Measurements from ENCODE around the gene TRIM72. TPM values are rescaled to one million over a fixed set of nuclear protein-coding genes. Genes with fewer than 3 reads are reported as not detected.
A peak's percentile ranks its signal among the peaks of the same experiment; 100 is the strongest.

The TRIM72 gene
- total and polyA plus RNA-seq, 9 of the 15 experiments (the other 6 are each of a cell fraction or from before 2014, with no cell fraction given) = under 0.01 TPM; not detected in 8

GRCh38 chr16:31243734-31244670 is 30.1 kb downstream of the TRIM72 start (continued):
- TF ChIP-seq PREB (CRISPR knock-in tag; IDR thresholded peaks at IDR 0.05) (no peak), CXXC5 (CRISPR knock-in tag; IDR thresholded peaks at IDR 0.05) (peak; percentile 44; the same call in 1 of the 2 replicates), REST (IDR thresholded peaks at IDR 0.05; ENCODE audit: borderline replicate concordance) (peak; percentile 21; the same call in 1 of the 2 replicates), REST (CRISPR knock-in tag; IDR thresholded peaks at IDR 0.05; ENCODE audit: low read depth) (no peak), BRCA1 (IDR thresholded peaks at IDR 0.05) (no peak), BRCA1 (CRISPR knock-in tag; IDR thresholded peaks at IDR 0.05) (no peak), RBFOX2 (IDR thresholded peaks at IDR 0.05; ENCODE audit: low read depth, low read length) (no peak), THRB (CRISPR knock-in tag; conservative IDR thresholded peaks at IDR 0.05) (no peak), TCFL5 (CRISPR knock-in tag; conservative IDR thresholded peaks at IDR 0.05) (no peak), ZNF644 (tag; IDR thresholded peaks at IDR 0.05; ENCODE audit: low read depth) (no peak), MAZ (CRISPR knock-in tag; conservative IDR thresholded peaks at IDR 0.05 in 1 of 2, IDR thresholded peaks at IDR 0.05 in 1 of 2) (0 out of 4 replicates have a peak, but pooled peaks of 1 of the 2 experiments have one; percentile 11), PPARD (CRISPR knock-in tag; IDR thresholded peaks at IDR 0.05) (no peak), ETS1 (conservative IDR thresholded peaks at IDR 0.05; ENCODE audit: control insufficient read depth, low read depth, low read length) (no peak), MEF2A (IDR thresholded peaks at IDR 0.05; ENCODE audit: control insufficient read depth, low read depth, low read length) (no peak)

Measured in K562 (cell line).